Measurements from ENCODE around the gene PICALM. TPM values are rescaled to one million over a fixed set of nuclear protein-coding genes. Genes with fewer than 3 reads are reported as not detected.

Gene PICALM
- total RNA-seq, 4 donors from 2014 or later = 164 to 386 (median 189) TPM

DNA sequence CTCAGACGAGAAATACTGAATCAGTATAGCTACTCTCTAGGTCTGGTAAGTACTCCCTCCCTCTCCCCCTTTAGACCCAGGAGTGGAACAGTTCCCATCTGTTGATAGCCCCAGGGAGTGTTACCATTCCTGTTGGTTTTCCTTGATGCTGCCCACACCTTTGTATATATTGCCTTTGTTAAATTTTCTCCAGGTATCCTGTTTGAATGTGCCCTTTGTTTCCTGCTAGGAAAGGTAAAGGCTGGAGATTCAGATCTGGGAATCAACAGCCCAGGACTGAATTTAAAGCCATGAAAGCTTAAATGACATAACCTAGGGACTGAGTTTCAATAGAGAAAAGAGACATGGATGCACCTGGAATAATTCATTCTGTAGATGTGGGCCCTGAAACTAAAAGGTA is 145.4 kb downstream of the PICALM start:
- no peak overlapping the region for H3K4me3 ChIP-seq
- H3K9me3 ChIP-seq = no peaks in the 10 kb centered on the region
- DNase-seq (ENCODE audit: low spot score in 2 of 2) = no peak
- no peaks in the 10 kb centered on the region for H3K4me1 ChIP-seq
- no peak overlapping the region for H3K27ac ChIP-seq
- H3K27me3 ChIP-seq = no peaks in the 10 kb centered on the region
- H3K36me3 ChIP-seq = no peaks in the 10 kb centered on the region
- no peak for TF ChIP-seq POLR2A (IDR thresholded peaks at IDR 0.05)
- TF ChIP-seq, protein P1, sequence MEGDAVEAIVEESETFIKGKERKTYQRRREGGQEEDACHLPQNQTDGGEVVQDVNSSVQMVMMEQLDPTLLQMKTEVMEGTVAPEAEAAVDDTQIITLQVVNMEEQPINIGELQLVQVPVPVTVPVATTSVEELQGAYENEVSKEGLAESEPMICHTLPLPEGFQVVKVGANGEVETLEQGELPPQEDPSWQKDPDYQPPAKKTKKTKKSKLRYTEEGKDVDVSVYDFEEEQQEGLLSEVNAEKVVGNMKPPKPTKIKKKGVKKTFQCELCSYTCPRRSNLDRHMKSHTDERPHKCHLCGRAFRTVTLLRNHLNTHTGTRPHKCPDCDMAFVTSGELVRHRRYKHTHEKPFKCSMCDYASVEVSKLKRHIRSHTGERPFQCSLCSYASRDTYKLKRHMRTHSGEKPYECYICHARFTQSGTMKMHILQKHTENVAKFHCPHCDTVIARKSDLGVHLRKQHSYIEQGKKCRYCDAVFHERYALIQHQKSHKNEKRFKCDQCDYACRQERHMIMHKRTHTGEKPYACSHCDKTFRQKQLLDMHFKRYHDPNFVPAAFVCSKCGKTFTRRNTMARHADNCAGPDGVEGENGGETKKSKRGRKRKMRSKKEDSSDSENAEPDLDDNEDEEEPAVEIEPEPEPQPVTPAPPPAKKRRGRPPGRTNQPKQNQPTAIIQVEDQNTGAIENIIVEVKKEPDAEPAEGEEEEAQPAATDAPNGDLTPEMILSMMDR (IDR thresholded peaks at IDR 0.05) = no peak
- TF ChIP-seq POLR2AphosphoS5 (IDR thresholded peaks at IDR 0.05) = no peak
- no peak for TF ChIP-seq EP300 (IDR thresholded peaks at IDR 0.05)
- 84% methylated on average over 1 of the region's 1 CpG for WGBS

DNA sequence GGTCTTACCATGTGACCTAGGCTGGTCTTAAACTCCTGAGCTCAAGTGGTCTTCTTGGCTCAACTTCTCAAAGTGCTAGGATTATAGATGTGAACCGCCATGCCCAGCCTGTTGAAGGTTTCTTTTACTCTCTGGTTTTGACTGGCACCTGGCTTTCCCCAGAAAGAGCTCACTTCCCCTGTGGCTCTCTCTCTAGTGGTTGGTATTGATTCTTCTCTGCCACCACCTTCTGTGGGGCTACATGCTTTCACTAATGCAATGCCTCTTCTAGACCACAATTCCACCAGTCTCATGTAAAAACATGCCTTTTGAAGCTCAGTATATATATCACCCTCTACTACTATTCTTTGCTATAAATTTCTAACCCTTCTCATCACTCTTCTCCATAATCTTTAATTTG is 146.5 kb downstream of the PICALM start:
- no peaks in the 10 kb centered on the region for H3K36me3 ChIP-seq
- no peaks in the 10 kb centered on the region for H3K27me3 ChIP-seq
- WGBS = 89% methylated on average over 1 of the region's 1 CpG
- no peaks in the 10 kb centered on the region for H3K4me1 ChIP-seq
- H3K27ac ChIP-seq = no peak overlapping the region
- no peaks in the 10 kb centered on the region for H3K9me3 ChIP-seq
- no peak for TF ChIP-seq POLR2A (IDR thresholded peaks at IDR 0.05)
- no peak for TF ChIP-seq EP300 (IDR thresholded peaks at IDR 0.05)
- no peak for TF ChIP-seq POLR2AphosphoS5 (IDR thresholded peaks at IDR 0.05)
- TF ChIP-seq, protein P1 (IDR thresholded peaks at IDR 0.05) = no peak
- no peak for DNase-seq (ENCODE audit: low spot score in 2 of 2)
- no peak overlapping the region for H3K4me3 ChIP-seq

DNA sequence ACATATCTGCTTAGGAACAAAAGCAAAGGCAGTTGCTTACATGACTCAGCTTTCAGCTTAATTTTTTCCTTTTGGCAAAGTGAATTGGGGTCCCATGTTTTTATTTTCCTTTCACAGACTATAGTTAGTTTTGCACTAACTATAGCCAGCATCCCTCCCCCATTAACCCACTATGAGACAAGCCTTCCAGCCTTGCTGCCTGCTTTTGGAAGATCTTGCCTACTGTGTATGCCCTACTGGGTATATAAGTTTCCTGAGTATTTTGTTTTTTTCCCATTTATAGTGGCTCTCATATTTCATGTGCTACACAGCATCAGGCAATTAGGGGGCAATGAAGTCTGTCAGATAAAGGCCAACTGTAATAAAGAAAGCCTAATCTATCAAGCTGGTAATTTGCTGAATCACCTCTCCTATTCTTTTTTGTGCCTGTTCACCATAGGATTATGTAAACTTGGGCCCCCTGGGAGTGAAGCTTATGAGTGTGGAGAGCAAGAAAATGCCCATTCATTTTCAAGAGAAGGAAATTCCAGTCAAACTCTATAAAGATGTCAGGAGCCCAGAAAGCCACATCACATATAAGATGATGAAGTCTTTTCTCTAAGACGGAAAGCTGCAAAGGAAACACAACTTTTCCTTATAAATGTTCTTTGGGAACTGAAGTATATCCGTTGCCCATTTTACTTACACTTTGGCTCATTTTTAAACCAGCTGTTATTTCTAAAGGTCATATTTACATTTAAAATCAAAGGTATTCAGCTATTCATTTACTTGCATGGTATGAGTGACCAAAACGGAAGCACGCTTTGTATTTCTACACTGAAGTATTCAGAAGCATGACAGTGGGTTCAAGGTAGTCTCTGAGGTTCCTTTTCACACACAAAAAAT is 149.7 kb downstream of the PICALM start:
- Histone ChIP-seq H3K36me3 (no peaks in the 10 kb centered on the region), H3K4me1 (no peaks in the 10 kb centered on the region), H3K27me3 (no peaks in the 10 kb centered on the region), H3K27ac (no peak overlapping the region), H3K9me3 (peaks cover 6% of the 10 kb centered on the region), H3K4me3 (no peak overlapping the region)
- no peak for TF ChIP-seq EP300 (IDR thresholded peaks at IDR 0.05)
- TF ChIP-seq POLR2AphosphoS5 (IDR thresholded peaks at IDR 0.05) = no peak
- no peak for DNase-seq (ENCODE audit: low spot score in 2 of 2)
- WGBS = 89% methylated on average over 4 of the region's 4 CpGs

DNA sequence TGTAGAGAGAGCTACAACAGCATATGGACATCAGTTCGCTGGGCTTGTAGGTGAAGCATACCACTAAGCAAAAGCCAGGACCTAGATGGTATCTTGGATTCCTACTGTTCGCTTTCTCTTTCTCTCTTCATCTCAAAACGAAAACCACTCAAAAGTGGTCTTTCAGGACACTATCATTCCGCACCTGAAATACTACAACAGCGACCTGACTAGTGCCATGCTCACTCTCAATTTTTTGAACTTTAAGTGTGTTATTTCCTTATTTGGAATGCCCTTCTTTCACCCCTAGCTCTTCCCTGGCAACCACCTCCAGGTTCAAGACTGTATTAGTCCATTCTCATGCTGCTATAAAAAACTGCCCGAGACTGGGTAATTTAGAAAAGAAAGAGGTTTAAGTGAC is 154.5 kb downstream of the PICALM start:
- H3K4me3 ChIP-seq = no peak overlapping the region
- no peaks in the 10 kb centered on the region for H3K27me3 ChIP-seq
- no peaks in the 10 kb centered on the region for H3K4me1 ChIP-seq
- 90% methylated on average over 6 of the region's 6 CpGs for WGBS
- TF ChIP-seq, protein P1 (IDR thresholded peaks at IDR 0.05) = no peak
- TF ChIP-seq POLR2A (IDR thresholded peaks at IDR 0.05) = no peak
- TF ChIP-seq POLR2AphosphoS5 (IDR thresholded peaks at IDR 0.05) = no peak
- TF ChIP-seq EP300 (IDR thresholded peaks at IDR 0.05) = no peak
- H3K36me3 ChIP-seq = no peaks in the 10 kb centered on the region
- H3K9me3 ChIP-seq = peaks cover 6% of the 10 kb centered on the region
- DNase-seq (ENCODE audit: low spot score in 2 of 2) = no peak
- H3K27ac ChIP-seq = no peak overlapping the region

- Histone ChIP-seq H3K4me3 (no peak overlapping the region), H3K27me3 (no peaks in the 10 kb centered on the region), H3K36me3 (no peaks in the 10 kb centered on the region), H3K9me3 (peaks cover 6% of the 10 kb centered on the region), H3K4me1 (no peaks in the 10 kb centered on the region), H3K27ac (no peak overlapping the region)
- DNase-seq (ENCODE audit: low spot score in 2 of 2) = no peak
- no peak for TF ChIP-seq POLR2AphosphoS5 (IDR thresholded peaks at IDR 0.05)
- no peak for TF ChIP-seq EP300 (IDR thresholded peaks at IDR 0.05)
- TF ChIP-seq POLR2A (IDR thresholded peaks at IDR 0.05) = no peak
- TF ChIP-seq, protein P1 (IDR thresholded peaks at IDR 0.05) = no peak
Measured at GRCh38 chr11:85913513-85913912, 155.4 kb downstream of the PICALM start.

Data from suprapubic skin (tissue), 4 donors.